Gastrocnemius medialis (tissue), 4 donors: ENCODE results near the gene RSKR.
"Not testable (repeated sequence)": the region's sequence is repeated elsewhere in the genome, so short reads cannot be mapped to it uniquely, and the experiment has no call there.

Experiments used
- POLR2A ChIP-seq, 2 donors: fragments of 450-650 bp; IDR thresholded peaks; one replicate each; pipeline ENCODE4 v1.6.1; 2017; ENCODE audit warnings: antibody characterized with exemption in 2 of 2, mild to moderate bottlenecking in 2 of 2, moderate library complexity in 2 of 2
- TF ChIP-seq, protein P1 (sequence below), 5 experiments: fragments of 450-650 bp in 3 of 5; fragments of 200-600 bp in 2 of 5; sonication (generic) in 2 of 5; IDR thresholded peaks in 4 of 5; conservative IDR thresholded peaks in 1 of 5; 1 replicate in 4 of 5; 2 replicates in 1 of 5; pipeline ENCODE4 v1.5.1; 2016 to 2019; ENCODE audit warnings: antibody characterized with exemption in 5 of 5, mild to moderate bottlenecking in 3 of 5, moderate library complexity in 3 of 5

DNA sequence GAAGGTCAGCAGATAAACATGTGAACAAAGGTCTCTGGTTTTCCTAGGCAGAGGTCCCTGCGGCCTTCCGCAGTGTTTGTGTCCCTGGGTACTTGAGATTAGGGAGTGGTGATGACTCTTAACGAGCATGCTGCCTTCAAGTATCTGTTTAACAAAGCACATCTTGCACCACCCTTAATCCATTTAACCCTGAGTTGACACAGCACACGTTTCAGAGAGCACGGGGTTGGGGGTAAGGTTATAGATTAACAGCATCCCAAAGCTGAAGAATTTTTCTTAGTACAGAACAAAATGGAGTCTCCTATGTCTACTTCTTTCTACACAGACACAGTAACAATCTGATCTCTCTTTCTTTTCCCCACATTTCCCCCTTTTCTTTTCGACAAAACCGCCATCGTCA lies 44.4 kb upstream of the RSKR start:
- TF ChIP-seq, protein P1, sequence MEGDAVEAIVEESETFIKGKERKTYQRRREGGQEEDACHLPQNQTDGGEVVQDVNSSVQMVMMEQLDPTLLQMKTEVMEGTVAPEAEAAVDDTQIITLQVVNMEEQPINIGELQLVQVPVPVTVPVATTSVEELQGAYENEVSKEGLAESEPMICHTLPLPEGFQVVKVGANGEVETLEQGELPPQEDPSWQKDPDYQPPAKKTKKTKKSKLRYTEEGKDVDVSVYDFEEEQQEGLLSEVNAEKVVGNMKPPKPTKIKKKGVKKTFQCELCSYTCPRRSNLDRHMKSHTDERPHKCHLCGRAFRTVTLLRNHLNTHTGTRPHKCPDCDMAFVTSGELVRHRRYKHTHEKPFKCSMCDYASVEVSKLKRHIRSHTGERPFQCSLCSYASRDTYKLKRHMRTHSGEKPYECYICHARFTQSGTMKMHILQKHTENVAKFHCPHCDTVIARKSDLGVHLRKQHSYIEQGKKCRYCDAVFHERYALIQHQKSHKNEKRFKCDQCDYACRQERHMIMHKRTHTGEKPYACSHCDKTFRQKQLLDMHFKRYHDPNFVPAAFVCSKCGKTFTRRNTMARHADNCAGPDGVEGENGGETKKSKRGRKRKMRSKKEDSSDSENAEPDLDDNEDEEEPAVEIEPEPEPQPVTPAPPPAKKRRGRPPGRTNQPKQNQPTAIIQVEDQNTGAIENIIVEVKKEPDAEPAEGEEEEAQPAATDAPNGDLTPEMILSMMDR (IDR thresholded peaks at IDR 0.05 in 4 of 5, conservative IDR thresholded peaks at IDR 0.05 in 1 of 5): not testable (repeated sequence)
- not testable (repeated sequence) for TF ChIP-seq POLR2A (IDR thresholded peaks at IDR 0.05)
